GM23338 (cell line): ENCODE results near the gene RNASE3. TPM values are rescaled to one million over a fixed set of nuclear protein-coding genes. Genes with fewer than 3 reads are reported as not detected.

Source experiments
- ATAC-seq: fragments of 200-7000 bp; cut with Tn5 transposase; 3 replicates; pipeline ENCODE4 v1.9.1; 2020
- DNase-seq: peaks from one replicate; pipeline ENCODE4 v3.0.0-alpha.2; 2015; ENCODE audit warnings: low spot score
- H2AFZ ChIP-seq: fragments of 200-600 bp; sonication (generic); 2 replicates; pipeline ENCODE4 v1.8.0; 2016; ENCODE audit warnings: antibody characterized with exemption, mild to moderate bottlenecking, moderate library complexity
- H3F3A ChIP-seq: fragments of 200-600 bp; sonication (generic); replicated peaks from 2 replicates; pipeline ENCODE4 v1.8.0; 2017; ENCODE audit warnings: antibody characterized with exemption, mixed run types, low read depth
- H3K27ac ChIP-seq: fragments of 200-600 bp; sonication (generic); 2 replicates; pipeline ENCODE4 v1.6.1; 2016; ENCODE audit warnings: low read depth
- H3K27me3 ChIP-seq: fragments of 200-600 bp; sonication (generic); 2 replicates; pipeline ENCODE4 v1.8.0; 2016; ENCODE audit warnings: mild to moderate bottlenecking, mixed run types, moderate library complexity; ENCODE audit not compliant: insufficient read depth
- H3K36me3 ChIP-seq: fragments of 200-600 bp; sonication (generic); 2 replicates; pipeline ENCODE4 v1.8.0; 2016; ENCODE audit warnings: mild to moderate bottlenecking; ENCODE audit not compliant: insufficient read depth
- H3K4me1 ChIP-seq: fragments of 200-600 bp; sonication (generic); 2 replicates; pipeline ENCODE4 v1.8.0; 2016; ENCODE audit warnings: mild to moderate bottlenecking, moderate library complexity; ENCODE audit not compliant: insufficient read depth
- H3K4me2 ChIP-seq: fragments of 200-600 bp; sonication (generic); 2 replicates; pipeline ENCODE4 v1.7.1; 2017; ENCODE audit warnings: mixed run types
- H3K4me3 ChIP-seq: fragments of 200-600 bp; sonication (generic); 2 replicates; pipeline ENCODE4 v1.6.1; 2016; ENCODE audit warnings: mixed run types
- H3K79me2 ChIP-seq: fragments of 200-600 bp; sonication (generic); replicated peaks from 2 replicates; pipeline ENCODE4 v1.8.0; 2017; ENCODE audit warnings: mild to moderate bottlenecking; ENCODE audit not compliant: insufficient read depth
- H3K9me2 ChIP-seq: fragments of 200-600 bp; sonication (generic); 2 replicates; pipeline ENCODE4 v1.8.0; 2017; ENCODE audit not compliant: insufficient read depth
- H4K20me1 ChIP-seq: fragments of 200-600 bp; sonication (generic); replicated peaks from 2 replicates; pipeline ENCODE4 v1.8.0; 2017; ENCODE audit warnings: mild to moderate bottlenecking; ENCODE audit not compliant: insufficient read depth
- H3K27ac Mint-ChIP-seq: 2 replicates; pipeline ENCODE4 v1.8.0; 2020; ENCODE audit warnings: inconsistent platforms, mild to moderate bottlenecking, moderate library complexity, mixed read lengths
- H3K27me3 Mint-ChIP-seq: 3 replicates; pipeline ENCODE4 v1.8.0; 2022; ENCODE audit warnings: low read depth, mild to moderate bottlenecking, moderate library complexity, mixed read lengths, inconsistent platforms; ENCODE audit not compliant: insufficient read depth, poor library complexity
- H3K36me3 Mint-ChIP-seq: 3 replicates; pipeline ENCODE4 v1.8.0; 2021; ENCODE audit warnings: low read depth, mild to moderate bottlenecking, inconsistent platforms, moderate library complexity, mixed read lengths
- H3K4me1 Mint-ChIP-seq: 3 replicates; pipeline ENCODE4 v1.8.0; 2020; ENCODE audit warnings: mild to moderate bottlenecking, inconsistent platforms, mixed read lengths
- H3K4me3 Mint-ChIP-seq: 3 replicates; pipeline ENCODE4 v1.8.0; 2021; ENCODE audit warnings: moderate library complexity, mild to moderate bottlenecking, inconsistent platforms, mixed read lengths
- H3K9me3 Mint-ChIP-seq: 3 replicates; pipeline ENCODE4 v1.8.0; 2020; ENCODE audit warnings: moderate library complexity, mild to moderate bottlenecking, inconsistent platforms, mixed read lengths
- CREB1 ChIP-seq: fragments of 250-450 bp; sonication (Bioruptor Pico); IDR thresholded peaks from 2 replicates; pipeline ENCODE4 v1.5.0; 2020; ENCODE audit warnings: low read depth, mild to moderate bottlenecking, moderate library complexity
- CTCF ChIP-seq, 2 experiments: fragments of 200-600 bp in 1 of 2; sonication (generic) in 1 of 2; conservative IDR thresholded peaks; 2 replicates each; pipeline versions ENCODE4 v1.5.1 to v1.6.1; 2016 to 2017; ENCODE audit warnings: antibody characterized with exemption in 2 of 2, low read depth in 2 of 2, mild to moderate bottlenecking in 2 of 2, moderate library complexity in 1 of 2
- ETS1 ChIP-seq: IDR thresholded peaks from 2 replicates; pipeline ENCODE4 v1.6.1; 2016; ENCODE audit warnings: antibody characterized with exemption
- EZH2 ChIP-seq: fragments of 200-600 bp; sonication (generic); IDR thresholded peaks from one replicate; pipeline ENCODE4 v1.8.0; 2017; ENCODE audit warnings: antibody characterized with exemption, mild to moderate bottlenecking, low read depth; ENCODE audit not compliant: unreplicated experiment
- EZH2phosphoT487 ChIP-seq: fragments of 200-600 bp; sonication (generic); IDR thresholded peaks from one replicate; pipeline ENCODE4 v1.8.1; 2018; ENCODE audit warnings: antibody characterized with exemption; ENCODE audit not compliant: unreplicated experiment
- JUNB ChIP-seq: IDR thresholded peaks from one replicate; pipeline ENCODE4 v1.6.1; 2016; ENCODE audit warnings: antibody characterized with exemption; ENCODE audit not compliant: unreplicated experiment
- NANOG ChIP-seq: IDR thresholded peaks from 2 replicates; pipeline ENCODE4 v1.6.1; 2016; ENCODE audit warnings: antibody characterized with exemption, borderline replicate concordance
- POLR2AphosphoS5 ChIP-seq: IDR thresholded peaks from 2 replicates; pipeline ENCODE4 v1.6.1; 2016; ENCODE audit warnings: antibody characterized with exemption, low read depth
- REST ChIP-seq: IDR thresholded peaks from one replicate; pipeline ENCODE4 v1.6.1; 2018; ENCODE audit warnings: antibody characterized with exemption; ENCODE audit not compliant: unreplicated experiment
- STAT1 ChIP-seq: IDR thresholded peaks from one replicate; pipeline ENCODE4 v1.6.1; 2016; ENCODE audit warnings: antibody characterized with exemption; ENCODE audit not compliant: unreplicated experiment
- ZNF114 ChIP-seq: fragments of 250-450 bp; sonication (Bioruptor Pico); IDR thresholded peaks from 2 replicates; pipeline ENCODE4 v1.5.0; 2020; ENCODE audit warnings: mild to moderate bottlenecking, moderate library complexity
- ZNF331 ChIP-seq: fragments of 250-450 bp; sonication (Bioruptor Pico); IDR thresholded peaks from 2 replicates; pipeline ENCODE4 v1.5.0; 2020; ENCODE audit warnings: low read depth, mild to moderate bottlenecking, moderate library complexity
- ZNF462 ChIP-seq: fragments of 250-450 bp; sonication (Bioruptor Pico); IDR thresholded peaks from 2 replicates; pipeline ENCODE4 v1.5.0; 2020; ENCODE audit warnings: mild to moderate bottlenecking, moderate library complexity
- polyA plus RNA-seq: library from polyadenylated mRNA; unstranded; fragments of >200 nt; fragmentation: Nextera tagmentation; extraction: Ambion mirVana; gene quantifications from 2 replicates; pipeline ENCODE4 v1.2.1, GENCODE V29; 2016
- total RNA-seq: library from RNA; depleted of rRNA; stranded (reverse); fragments of >200 nt; shearing (Covaris generic); gene quantifications from 2 replicates; pipeline ENCODE4 v1.2.3, GENCODE V29; 2014

Gene RNASE3
- total and polyA plus RNA-seq, 2 experiments from 2014 or later: not detected

GRCh38 chr14:20935303-20935984, 44.3 kb downstream of the RNASE3 start:
- Mint-ChIP-seq H3K27ac (no peak overlapping the region), H3K27me3 (peaks cover 7% of the 10 kb centered on the region), H3K4me3 (no peak overlapping the region)

More at GRCh38 chr14:20935303-20935984, 44.3 kb downstream of the RNASE3 start:
- Histone ChIP-seq H3F3A (no peaks in the 10 kb centered on the region), H3K79me2 (no peaks in the 10 kb centered on the region), H3K4me3 (no peak overlapping the region), H3K4me2 (no peak overlapping the region), H3K36me3 (no peaks in the 10 kb centered on the region), H3K27me3 (no peaks in the 10 kb centered on the region), H3K27ac (no peak overlapping the region), H4K20me1 (no peaks in the 10 kb centered on the region), H2AFZ (no peak overlapping the region), H3K4me1 (no peaks in the 10 kb centered on the region; the same call in 1 of the 2 replicates), H3K9me2 (no peaks in the 10 kb centered on the region)
- no peak for TF ChIP-seq ZNF114 (CRISPR knock-in tag)
- TF ChIP-seq EZH2: no peak
- TF ChIP-seq REST: no peak
- TF ChIP-seq JUNB: no peak
- TF ChIP-seq NANOG: no peak
- TF ChIP-seq STAT1: no peak
- TF ChIP-seq ZNF331 (CRISPR knock-in tag): no peak
- no peak for TF ChIP-seq ETS1
- TF ChIP-seq CREB1 (CRISPR knock-in tag): no peak
- TF ChIP-seq EZH2phosphoT487: no peak
- no peak for TF ChIP-seq ZNF462 (CRISPR knock-in tag)
- TF ChIP-seq POLR2AphosphoS5: no peak
- TF ChIP-seq CTCF (conservative IDR thresholded peaks at IDR 0.05; ENCODE audit: low read depth in 2 of 2): no peak
- DNase-seq (no peak), ATAC-seq (no peak)
- H3K4me1 Mint-ChIP-seq: peaks cover 3% of the 10 kb centered on the region
- no peaks in the 10 kb centered on the region for H3K9me3 Mint-ChIP-seq
- H3K36me3 Mint-ChIP-seq: no peaks in the 10 kb centered on the region
